SU-DHL-6 (cell line): ENCODE data around the gene TCP11L2.

Experiments
- EZH2phosphoT487 ChIP-seq: fragments of 200-600 bp; sonication (generic), shearing (Covaris generic); conservative IDR thresholded peaks from 2 replicates; pipeline ENCODE4 v1.6.1; 2018; ENCODE audit warnings: mild to moderate bottlenecking, antibody characterized with exemption, low read length, moderate library complexity, mixed read lengths
- TF ChIP-seq, protein P1 (sequence below): fragments of 200-600 bp; sonication (generic); IDR thresholded peaks from one replicate; pipeline ENCODE4 v1.5.1; 2017; ENCODE audit warnings: antibody characterized with exemption, mild to moderate bottlenecking, low read length, moderate library complexity; ENCODE audit not compliant: insufficient read depth, poor library complexity, severe bottlenecking

DNA sequence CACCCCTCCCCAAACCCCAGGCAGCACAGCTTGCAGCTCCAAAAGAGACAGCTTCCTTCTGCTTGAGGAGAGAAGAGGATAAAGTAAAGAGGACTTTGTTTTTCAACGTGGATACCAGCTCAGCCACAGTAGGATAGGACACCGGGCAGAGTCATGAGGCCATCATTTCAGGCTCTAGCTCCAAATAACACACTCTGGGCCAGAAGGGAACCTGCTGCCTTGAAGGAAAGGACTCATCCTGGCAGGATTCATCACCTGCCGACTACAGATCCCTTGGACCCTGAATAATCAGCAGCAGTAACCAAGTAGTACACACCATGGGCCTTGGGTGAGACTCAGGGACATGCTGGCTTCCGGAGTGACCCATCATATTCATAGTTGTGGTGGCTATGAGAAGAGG, 44.3 kb upstream of the TCP11L2 start:
- TF ChIP-seq, protein P1, sequence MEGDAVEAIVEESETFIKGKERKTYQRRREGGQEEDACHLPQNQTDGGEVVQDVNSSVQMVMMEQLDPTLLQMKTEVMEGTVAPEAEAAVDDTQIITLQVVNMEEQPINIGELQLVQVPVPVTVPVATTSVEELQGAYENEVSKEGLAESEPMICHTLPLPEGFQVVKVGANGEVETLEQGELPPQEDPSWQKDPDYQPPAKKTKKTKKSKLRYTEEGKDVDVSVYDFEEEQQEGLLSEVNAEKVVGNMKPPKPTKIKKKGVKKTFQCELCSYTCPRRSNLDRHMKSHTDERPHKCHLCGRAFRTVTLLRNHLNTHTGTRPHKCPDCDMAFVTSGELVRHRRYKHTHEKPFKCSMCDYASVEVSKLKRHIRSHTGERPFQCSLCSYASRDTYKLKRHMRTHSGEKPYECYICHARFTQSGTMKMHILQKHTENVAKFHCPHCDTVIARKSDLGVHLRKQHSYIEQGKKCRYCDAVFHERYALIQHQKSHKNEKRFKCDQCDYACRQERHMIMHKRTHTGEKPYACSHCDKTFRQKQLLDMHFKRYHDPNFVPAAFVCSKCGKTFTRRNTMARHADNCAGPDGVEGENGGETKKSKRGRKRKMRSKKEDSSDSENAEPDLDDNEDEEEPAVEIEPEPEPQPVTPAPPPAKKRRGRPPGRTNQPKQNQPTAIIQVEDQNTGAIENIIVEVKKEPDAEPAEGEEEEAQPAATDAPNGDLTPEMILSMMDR, result no peak
- no peak for TF ChIP-seq EZH2phosphoT487
